ENCODE results near the gene PTCHD1.

The PTCHD1 gene

GRCh38 chrX:23344904-23345271, 10.2 kb downstream of the PTCHD1 start:
- FAIRE-seq = no peak
- no peak for DNase-seq (ENCODE audit: insufficient read length, low spot score)
- no peak for TF ChIP-seq CTCF (IDR thresholded peaks at IDR 0.05; ENCODE audit: insufficient read depth, missing control alignments)

DNA sequence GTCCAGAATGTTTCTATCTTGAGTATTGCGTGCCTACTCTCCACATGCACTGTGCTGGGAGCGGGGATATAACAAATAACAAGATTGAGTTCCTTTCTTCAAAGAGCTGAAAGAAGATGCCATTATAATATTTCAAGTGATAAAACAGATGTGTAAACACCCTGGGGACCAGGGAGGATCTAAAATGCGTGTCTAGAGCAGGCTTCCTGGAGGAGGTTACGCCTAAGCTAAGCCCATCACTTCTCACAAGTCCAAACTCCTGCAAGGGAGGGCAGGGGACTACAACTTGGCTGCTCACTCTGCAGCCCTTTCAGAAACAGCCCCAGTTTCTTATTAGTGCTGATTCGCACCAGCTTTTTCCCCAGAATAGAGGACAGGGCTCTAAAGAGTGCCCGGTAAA, 21.5 kb downstream of the PTCHD1 start:
- no peak for TF ChIP-seq CTCF (IDR thresholded peaks at IDR 0.05; ENCODE audit: insufficient read depth, missing control alignments)
- no peak for FAIRE-seq

GRCh38 chrX:23364416-23364815, 29.8 kb downstream of the PTCHD1 start:
- no peak for TF ChIP-seq CTCF (IDR thresholded peaks at IDR 0.05; ENCODE audit: insufficient read depth, missing control alignments)
- DNase-seq (ENCODE audit: insufficient read length, low spot score) (no peak), FAIRE-seq (no peak)

More for the DNA sequence above, 21.5 kb downstream of the PTCHD1 start:
- DNase-seq (ENCODE audit: insufficient read length, low spot score) = no peak

GRCh38 chrX:23365541-23365940, 30.9 kb downstream of the PTCHD1 start:
- TF ChIP-seq CTCF (IDR thresholded peaks at IDR 0.05; ENCODE audit: insufficient read depth, missing control alignments) = no peak
- DNase-seq (ENCODE audit: insufficient read length, low spot score) (no peak), FAIRE-seq (no peak)

DNA sequence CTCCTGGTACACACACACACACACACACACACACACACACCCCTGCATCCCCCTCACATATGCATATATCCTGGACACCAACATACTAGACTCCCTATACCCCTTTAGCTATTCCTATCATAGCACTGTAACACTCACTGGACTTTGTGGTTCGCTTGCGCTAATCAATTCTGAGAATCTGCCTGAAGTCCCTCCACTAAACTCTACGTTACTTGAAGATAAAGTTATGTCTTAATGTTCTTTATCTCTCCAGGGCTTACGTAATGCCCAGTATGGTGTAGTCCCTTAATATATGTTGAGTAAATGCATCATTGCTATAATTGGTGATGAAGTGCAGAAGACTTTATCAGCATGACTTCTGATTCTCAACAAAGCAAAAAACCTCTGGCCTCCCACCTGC, 32.3 kb downstream of the PTCHD1 start:
- DNase-seq (ENCODE audit: insufficient read length, low spot score) = no peak
- FAIRE-seq = no peak
- TF ChIP-seq CTCF (IDR thresholded peaks at IDR 0.05; ENCODE audit: insufficient read depth, missing control alignments) = no peak

DNA sequence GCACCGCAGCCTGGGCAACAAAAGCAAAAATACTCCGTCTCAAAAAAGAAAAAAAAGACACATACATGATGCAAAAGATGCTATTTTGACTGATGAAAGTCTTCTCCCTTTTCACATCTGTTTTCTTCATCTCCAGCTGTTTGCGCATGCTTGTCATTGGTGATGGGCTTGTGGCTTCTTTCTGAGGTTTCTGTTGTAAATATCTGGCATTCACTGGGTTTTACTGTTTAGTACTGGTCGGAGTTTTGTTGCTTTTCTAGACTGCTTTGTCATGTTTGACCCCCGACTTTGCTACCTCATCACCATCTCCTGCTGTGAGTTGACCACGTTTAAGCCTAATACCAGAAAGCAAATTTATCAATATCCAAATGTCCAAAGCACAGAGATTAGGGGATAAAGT, 34.4 kb downstream of the PTCHD1 start:
- TF ChIP-seq CTCF (IDR thresholded peaks at IDR 0.05; ENCODE audit: insufficient read depth, missing control alignments) = no peak
- FAIRE-seq (peak; percentile 60), DNase-seq (ENCODE audit: insufficient read length, low spot score) (no peak)

GRCh38 chrX:23372220-23372902, 37.7 kb downstream of the PTCHD1 start:
- TF ChIP-seq CTCF (IDR thresholded peaks at IDR 0.05; ENCODE audit: insufficient read depth, missing control alignments) = no peak
- FAIRE-seq = no peak
- no peak for DNase-seq (ENCODE audit: insufficient read length, low spot score)

All from D721Med (cell line).